ENCODE measurements around the gene MCCC1. TPM values are rescaled to one million over a fixed set of nuclear protein-coding genes. Genes with fewer than 3 reads are reported as not detected.

Gene MCCC1
- total RNA-seq, 1 experiment from 2014 or later: 42.8 TPM

DNA sequence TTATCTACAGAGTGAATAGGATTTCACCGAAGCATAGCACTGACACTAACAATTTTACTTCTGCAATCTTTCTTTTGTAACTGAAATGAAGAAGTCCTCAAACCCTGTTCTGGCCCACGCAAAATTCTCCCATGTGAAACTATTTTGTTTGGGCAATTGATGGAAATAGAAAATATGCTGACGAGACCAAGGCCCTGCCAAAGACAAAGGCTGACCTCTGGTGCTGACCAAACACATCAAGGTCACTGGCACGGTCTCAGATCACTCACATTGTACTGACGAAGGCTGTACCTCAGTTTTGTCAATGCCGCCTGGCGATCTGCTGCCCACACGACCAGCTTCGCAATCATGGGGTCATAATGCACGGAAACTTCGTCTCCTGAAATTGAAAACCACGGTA lies 60.5 kb downstream of the MCCC1 start:
- no peak overlapping the region for H3K4me3 Mint-ChIP-seq (ENCODE audit: unreplicated experiment)
- no peaks in the 10 kb centered on the region for H3K27me3 Mint-ChIP-seq (ENCODE audit: insufficient read depth, unreplicated experiment)
- H3K9me3 Mint-ChIP-seq (ENCODE audit: unreplicated experiment): no peaks in the 10 kb centered on the region
- DNase-seq: no peak
- POLR2A ChIA-PET: no interaction called here
- no peak for TF ChIP-seq CTCF (IDR thresholded peaks at IDR 0.05; ENCODE audit: insufficient read depth in 1 of 2, low read depth in 1 of 2, low read length in 1 of 2, severe bottlenecking in 1 of 2, unreplicated experiment in 1 of 2)
- H3K4me3 ChIP-seq (ENCODE audit: low read depth, low read length): no peak overlapping the region
- CTCF ChIA-PET: interaction anchor here (0.9 kb wide), 1 partner anchor 14 kb away, joined by 4 read pairs; no protein-coding TSS in a partner anchor
- no peaks in the 10 kb centered on the region for H3K9me3 ChIP-seq
- H3K36me3 Mint-ChIP-seq (ENCODE audit: insufficient read depth, unreplicated experiment): peaks cover 48% of the 10 kb centered on the region
- peaks cover 1% of the 10 kb centered on the region for H3K36me3 ChIP-seq (ENCODE audit: control insufficient read depth, insufficient read depth, low read length)
- intact Hi-C loops (cut with micrococcal nuclease; ENCODE audit: unreplicated experiment): no loop called here
- H3K27ac Mint-ChIP-seq (ENCODE audit: unreplicated experiment): no peak overlapping the region
- H3K4me1 Mint-ChIP-seq (ENCODE audit: low read depth, unreplicated experiment): no peaks in the 10 kb centered on the region
- no TSS peak for BruUV-seq (replicated peaks)
- no peaks in the 10 kb centered on the region for H3K27me3 ChIP-seq (replicated peaks; ENCODE audit: control insufficient read depth, insufficient read depth, low read length)
- H3K4me1 ChIP-seq: 0 out of 2 replicates have a peak, but pooled peaks cover 4% of the 10 kb centered on the region

GRCh38 chr3:183038221-183038620 lies 61.1 kb downstream of the MCCC1 start:
- Mint-ChIP-seq H3K4me1 (ENCODE audit: low read depth, unreplicated experiment) (no peaks in the 10 kb centered on the region), H3K27ac (ENCODE audit: unreplicated experiment) (no peak overlapping the region), H3K36me3 (ENCODE audit: insufficient read depth, unreplicated experiment) (peaks cover 51% of the 10 kb centered on the region), H3K27me3 (ENCODE audit: insufficient read depth, unreplicated experiment) (no peaks in the 10 kb centered on the region), H3K9me3 (ENCODE audit: unreplicated experiment) (no peaks in the 10 kb centered on the region), H3K4me3 (ENCODE audit: unreplicated experiment) (no peak overlapping the region)
- ChIA-PET CTCF (interaction anchor here (0.9 kb wide), 1 partner anchor 15 kb away, joined by 4 read pairs; no protein-coding TSS in a partner anchor), POLR2A (no interaction called here)
- intact Hi-C loops (cut with micrococcal nuclease; ENCODE audit: unreplicated experiment): no loop called here
- peaks cover 1% of the 10 kb centered on the region for H3K36me3 ChIP-seq (ENCODE audit: control insufficient read depth, insufficient read depth, low read length)
- 0 out of 2 replicates have a peak, but pooled peaks cover 4% of the 10 kb centered on the region for H3K4me1 ChIP-seq
- H3K4me3 ChIP-seq (ENCODE audit: low read depth, low read length): no peak overlapping the region
- no TSS peak for BruUV-seq (replicated peaks)
- TF ChIP-seq CTCF (IDR thresholded peaks at IDR 0.05; ENCODE audit: insufficient read depth in 1 of 2, low read depth in 1 of 2, low read length in 1 of 2, severe bottlenecking in 1 of 2, unreplicated experiment in 1 of 2): no peak
- no peaks in the 10 kb centered on the region for H3K27me3 ChIP-seq (replicated peaks; ENCODE audit: control insufficient read depth, insufficient read depth, low read length)
- DNase-seq: no peak
- no peaks in the 10 kb centered on the region for H3K9me3 ChIP-seq

DNA sequence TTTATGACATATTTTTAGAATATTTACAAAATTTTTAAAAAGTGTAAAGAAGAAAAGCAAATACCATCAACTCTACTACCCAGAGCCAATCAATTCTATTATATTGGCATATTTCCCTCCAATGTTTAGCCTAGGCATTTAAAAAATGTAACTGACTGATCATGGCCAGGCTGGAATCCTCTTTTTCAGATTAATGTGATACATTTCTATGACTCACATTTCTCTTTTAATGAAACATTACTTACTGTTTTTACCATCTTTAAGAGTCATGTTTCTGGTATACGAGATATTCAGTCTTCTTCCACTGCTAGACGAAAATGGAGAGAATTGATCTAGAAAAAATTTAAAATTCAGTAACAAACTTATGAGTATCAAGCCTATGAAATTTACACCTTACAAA lies 65.5 kb downstream of the MCCC1 start:
- peaks cover 1% of the 10 kb centered on the region; the same call in 1 of the 2 replicates for H3K36me3 ChIP-seq (ENCODE audit: control insufficient read depth, insufficient read depth, low read length)
- intact Hi-C loops (cut with micrococcal nuclease; ENCODE audit: unreplicated experiment): no loop called here
- no peaks in the 10 kb centered on the region for H3K4me1 Mint-ChIP-seq (ENCODE audit: low read depth, unreplicated experiment)
- BruUV-seq (replicated peaks): no TSS peak
- no peaks in the 10 kb centered on the region for H3K9me3 ChIP-seq
- H3K27me3 Mint-ChIP-seq (ENCODE audit: insufficient read depth, unreplicated experiment): no peaks in the 10 kb centered on the region
- ChIA-PET POLR2A (no interaction called here), CTCF (no interaction called here)
- no peaks in the 10 kb centered on the region for H3K4me1 ChIP-seq
- no peaks in the 10 kb centered on the region for H3K27me3 ChIP-seq (replicated peaks; ENCODE audit: control insufficient read depth, insufficient read depth, low read length)
- H3K9me3 Mint-ChIP-seq (ENCODE audit: unreplicated experiment): no peaks in the 10 kb centered on the region
- peaks cover 56% of the 10 kb centered on the region for H3K36me3 Mint-ChIP-seq (ENCODE audit: insufficient read depth, unreplicated experiment)
- DNase-seq: no peak
- no peak overlapping the region for H3K4me3 Mint-ChIP-seq (ENCODE audit: unreplicated experiment)
- TF ChIP-seq CTCF (IDR thresholded peaks at IDR 0.05; ENCODE audit: insufficient read depth in 1 of 2, low read depth in 1 of 2, low read length in 1 of 2, severe bottlenecking in 1 of 2, unreplicated experiment in 1 of 2): no peak
- no peak overlapping the region for H3K4me3 ChIP-seq (ENCODE audit: low read depth, low read length)
- no peak overlapping the region for H3K27ac Mint-ChIP-seq (ENCODE audit: unreplicated experiment)

All from Caco-2 (cell line).